Measurements from ENCODE around the gene MRTFA. TPM values are rescaled to one million over a fixed set of nuclear protein-coding genes. Genes with fewer than 3 reads are reported as not detected.

The MRTFA gene
- polyA plus RNA-seq, 2 of the 4 experiments (the other 2 are of a cell fraction): 6.8 to 48.3 TPM

DNA sequence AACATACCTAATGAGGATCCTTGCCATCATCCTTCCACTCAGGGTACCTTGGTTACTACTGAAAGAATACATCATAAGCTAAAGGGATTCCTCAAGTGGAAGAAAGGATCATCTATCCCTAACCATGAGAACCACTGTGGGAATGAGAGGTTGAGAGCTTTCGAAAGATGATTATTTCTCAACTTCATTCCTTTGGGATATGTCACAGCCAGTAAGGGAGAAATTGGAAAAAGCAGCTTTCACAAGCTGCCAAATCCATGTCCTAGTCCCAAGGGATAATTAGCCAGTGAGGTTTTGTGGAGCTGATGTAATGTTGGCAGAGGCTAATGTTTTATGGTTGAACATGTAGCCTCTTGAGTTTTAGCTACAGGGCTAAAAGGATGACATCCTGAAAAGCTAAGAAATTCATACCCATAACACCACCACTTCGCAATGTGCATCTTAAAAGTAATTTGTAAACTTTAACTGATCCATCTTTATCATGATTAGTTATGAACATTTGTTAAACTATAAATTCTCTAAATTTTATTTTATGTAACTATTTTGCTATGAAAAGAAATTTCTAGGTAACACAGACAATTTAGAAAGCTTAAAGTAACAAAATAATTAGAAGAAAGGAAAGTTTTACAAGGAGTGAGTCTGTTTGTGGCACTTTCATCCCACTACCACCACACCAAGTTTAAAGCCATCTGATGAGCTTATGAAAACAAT, 123.9 kb downstream of the MRTFA start (continued):
- TF ChIP-seq PHF8 (IDR thresholded peaks at IDR 0.05; ENCODE audit: borderline replicate concordance, low read depth) (no peak), HEYL (CRISPR knock-in tag; IDR thresholded peaks at IDR 0.05) (no peak), BHLHE40 (IDR thresholded peaks at IDR 0.05; ENCODE audit: low read depth, low read length) (no peak), CHD2 (IDR thresholded peaks at IDR 0.05; ENCODE audit: low read length, partially characterized antibody) (no peak), MAFK (IDR thresholded peaks at IDR 0.05; ENCODE audit: partially characterized antibody) (no peak), CBX8 (IDR thresholded peaks at IDR 0.05) (no peak), CTCF (IDR thresholded peaks at IDR 0.05) (no peak), RNF2 (IDR thresholded peaks at IDR 0.05; ENCODE audit: borderline replicate concordance, low read depth) (no peak), POLR2A (IDR thresholded peaks at IDR 0.05; ENCODE audit: low read length) (no peak), POLR2AphosphoS2 (conservative IDR thresholded peaks at IDR 0.05; ENCODE audit: low read length) (no peak), RFX5 (IDR thresholded peaks at IDR 0.05) (no peak), HOXB5 (CRISPR knock-in tag; IDR thresholded peaks at IDR 0.05) (0 out of 2 replicates have a peak, but pooled peaks have one; percentile 1), HMGXB4 (CRISPR knock-in tag; IDR thresholded peaks at IDR 0.05; ENCODE audit: borderline replicate concordance) (no peak), TFCP2L1 (CRISPR knock-in tag; IDR thresholded peaks at IDR 0.05) (no peak), RCOR1 (IDR thresholded peaks at IDR 0.05; ENCODE audit: low read depth, low read length) (no peak), EP300 (IDR thresholded peaks at IDR 0.05) (peak; percentile 90 to 93; a peak in 3 of 5 replicates), MAZ (IDR thresholded peaks at IDR 0.05; ENCODE audit: borderline replicate concordance, low read depth, low read length) (no peak), EHF (CRISPR knock-in tag; IDR thresholded peaks at IDR 0.05) (no peak), RAD21 (conservative IDR thresholded peaks at IDR 0.05 in 1 of 2, IDR thresholded peaks at IDR 0.05 in 1 of 2) (peak; percentile 13 to 36; a peak in 2 of 5 replicates), TP53 (CRISPR knock-in tag; IDR thresholded peaks at IDR 0.05) (no peak), ESRRA (IDR thresholded peaks at IDR 0.05; ENCODE audit: borderline replicate concordance, low read length) (no peak), JUN (IDR thresholded peaks at IDR 0.05) (peak; percentile 92 to 93), CBX2 (IDR thresholded peaks at IDR 0.05; ENCODE audit: borderline replicate concordance, low read depth) (no peak), CEBPB (IDR thresholded peaks at IDR 0.05) (peak; percentile 96 to 98), JUNB (IDR thresholded peaks at IDR 0.05) (peak; percentile 90)

DNA sequence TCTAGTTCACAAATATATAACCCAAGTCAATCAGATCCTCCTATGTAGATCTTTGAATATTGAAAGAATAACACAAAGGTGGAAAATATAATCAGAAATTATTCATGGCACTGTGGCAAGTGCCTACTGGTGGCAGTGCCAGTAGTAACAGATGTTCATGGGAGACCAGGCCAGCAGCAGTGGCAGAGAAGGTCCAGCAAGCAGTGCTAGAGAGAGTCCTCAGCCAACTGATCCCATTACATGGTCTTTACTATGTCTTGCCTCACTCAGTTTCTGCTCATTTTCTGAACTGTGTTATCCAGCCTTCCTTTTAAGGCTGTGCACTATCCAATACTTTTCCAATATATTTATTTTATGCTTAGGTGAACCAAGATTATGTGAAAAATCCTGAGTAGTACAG, 124.9 kb downstream of the MRTFA start:
- peak overlapping the region; percentile 94 to 99 for H3K27ac ChIP-seq
- ChIA-PET POLR2A (interaction anchor here (1.4 kb wide), 1 partner anchor 13 kb away, joined by 10 read pairs; no protein-coding TSS in a partner anchor), CTCF (interaction anchor here (2.4 kb wide), 1 partner anchor 135 kb away, joined by 15 read pairs; no protein-coding TSS in a partner anchor)
- no peak for FAIRE-seq
- DNase-seq (ENCODE audit: low read depth in 1 of 2, low spot score in 1 of 2): peak in 1 of 2 experiments; percentile 54
- peak; percentile 48 to 63; a peak in 4 of 6 replicates for ATAC-seq
- H3K4me3 ChIP-seq: 0 out of 3 replicates have a peak overlapping the region, but pooled peaks have one; percentile 1
- TF ChIP-seq EHF (CRISPR knock-in tag; IDR thresholded peaks at IDR 0.05) (0 out of 2 replicates have a peak, but pooled peaks have one; percentile 14), GATA3 (IDR thresholded peaks at IDR 0.05; ENCODE audit: borderline replicate concordance) (no peak), MYC (IDR thresholded peaks at IDR 0.05; ENCODE audit: borderline replicate concordance, low read length) (no peak)
- TF ChIP-seq, protein P1, sequence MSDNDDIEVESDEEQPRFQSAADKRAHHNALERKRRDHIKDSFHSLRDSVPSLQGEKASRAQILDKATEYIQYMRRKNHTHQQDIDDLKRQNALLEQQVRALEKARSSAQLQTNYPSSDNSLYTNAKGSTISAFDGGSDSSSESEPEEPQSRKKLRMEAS (IDR thresholded peaks at IDR 0.05): 0 out of 2 replicates have a peak, but pooled peaks have one; percentile 15
- TF ChIP-seq, protein P2, sequence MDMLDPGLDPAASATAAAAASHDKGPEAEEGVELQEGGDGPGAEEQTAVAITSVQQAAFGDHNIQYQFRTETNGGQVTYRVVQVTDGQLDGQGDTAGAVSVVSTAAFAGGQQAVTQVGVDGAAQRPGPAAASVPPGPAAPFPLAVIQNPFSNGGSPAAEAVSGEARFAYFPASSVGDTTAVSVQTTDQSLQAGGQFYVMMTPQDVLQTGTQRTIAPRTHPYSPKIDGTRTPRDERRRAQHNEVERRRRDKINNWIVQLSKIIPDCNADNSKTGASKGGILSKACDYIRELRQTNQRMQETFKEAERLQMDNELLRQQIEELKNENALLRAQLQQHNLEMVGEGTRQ (IDR thresholded peaks at IDR 0.05): no peak
- peaks cover 92% of the 10 kb centered on the region for H3K4me1 ChIP-seq
- no peaks in the 10 kb centered on the region for H3K9me3 ChIP-seq
- H3K4me2 ChIP-seq: peak overlapping the region; percentile 85

Data from A549 (cell line).